ENCODE data around the gene NET1. TPM values are rescaled to one million over a fixed set of nuclear protein-coding genes. Genes with fewer than 3 reads are reported as not detected.

The NET1 gene
- total and polyA plus RNA-seq, 9 donors: 31.0 to 79.2 (median 51.0) TPM

DNA sequence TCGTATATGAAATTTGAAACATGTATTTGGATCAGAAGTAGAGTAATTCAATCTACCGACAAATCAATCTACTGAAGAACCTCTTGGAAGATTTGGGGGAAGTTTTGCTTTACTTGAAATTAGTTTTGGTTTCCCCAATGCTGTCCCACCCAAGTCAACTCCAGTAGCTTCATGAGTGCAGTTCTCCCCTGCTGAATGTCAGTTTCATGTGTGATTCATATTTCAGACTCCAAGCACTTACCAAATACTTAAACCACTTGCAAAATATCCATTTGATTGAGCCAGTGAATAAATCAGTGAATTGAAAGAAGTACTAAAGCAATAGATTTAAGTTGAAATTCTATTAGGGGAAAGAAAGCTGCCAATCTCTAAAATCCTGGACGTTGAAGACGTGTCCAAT lies 77.7 kb downstream of the NET1 start:
- Histone ChIP-seq H3K36me3 (no peaks in the 10 kb centered on the region), H3K4me3 (no peak overlapping the region), H3K27ac (no peak overlapping the region), H3K27me3 (no peaks in the 10 kb centered on the region), H3K9me3 (no peaks in the 10 kb centered on the region), H3K4me1 (ENCODE audit: insufficient read depth) (no peaks in the 10 kb centered on the region)
- no peak for TF ChIP-seq EP300 (IDR thresholded peaks at IDR 0.05)
- intact Hi-C loops (cut with DNase I): no loop called here
- no peak for DNase-seq
- WGBS, 3 donors: 91 to 95% (median 92%) methylated on average over 4 of the region's 4 CpGs

- no peaks in the 10 kb centered on the region for H3K27me3 ChIP-seq
- DNase-seq: peak in 1 of 5 donors; percentile 25
- TF ChIP-seq EP300 (IDR thresholded peaks at IDR 0.05) (no peak), CTCF (IDR thresholded peaks at IDR 0.05) (no peak), POLR2A (IDR thresholded peaks at IDR 0.05) (no peak)
- intact Hi-C loops (cut with DNase I): no loop called here
- no peaks in the 10 kb centered on the region for H3K36me3 ChIP-seq
- H3K27ac ChIP-seq: no peak overlapping the region
- no peaks in the 10 kb centered on the region for H3K9me3 ChIP-seq
- H3K4me3 ChIP-seq: no peak overlapping the region
- no peaks in the 10 kb centered on the region for H3K4me1 ChIP-seq (ENCODE audit: insufficient read depth)
- 78 to 86% (median 84%) methylated on average over 10 of the region's 10 CpGs for WGBS, 3 donors
Measured at GRCh38 chr10:5490698-5491464, 78.5 kb downstream of the NET1 start.

- 88 to 93% (median 89%) methylated on average over 7 of the region's 7 CpGs for WGBS, 3 donors
- Histone ChIP-seq H3K4me3 (no peak overlapping the region), H3K27ac (no peak overlapping the region), H3K27me3 (no peaks in the 10 kb centered on the region), H3K4me1 (ENCODE audit: insufficient read depth) (no peaks in the 10 kb centered on the region), H3K36me3 (no peaks in the 10 kb centered on the region), H3K9me3 (no peaks in the 10 kb centered on the region)
- peak in 1 of 5 donors; percentile 19 for DNase-seq
- intact Hi-C loops (cut with DNase I): no loop called here
- TF ChIP-seq CTCF (IDR thresholded peaks at IDR 0.05): no peak
- TF ChIP-seq POLR2A (IDR thresholded peaks at IDR 0.05): no peak
- TF ChIP-seq EP300 (IDR thresholded peaks at IDR 0.05): no peak
Measured at GRCh38 chr10:5491477-5491876, 79.1 kb downstream of the NET1 start.

DNA sequence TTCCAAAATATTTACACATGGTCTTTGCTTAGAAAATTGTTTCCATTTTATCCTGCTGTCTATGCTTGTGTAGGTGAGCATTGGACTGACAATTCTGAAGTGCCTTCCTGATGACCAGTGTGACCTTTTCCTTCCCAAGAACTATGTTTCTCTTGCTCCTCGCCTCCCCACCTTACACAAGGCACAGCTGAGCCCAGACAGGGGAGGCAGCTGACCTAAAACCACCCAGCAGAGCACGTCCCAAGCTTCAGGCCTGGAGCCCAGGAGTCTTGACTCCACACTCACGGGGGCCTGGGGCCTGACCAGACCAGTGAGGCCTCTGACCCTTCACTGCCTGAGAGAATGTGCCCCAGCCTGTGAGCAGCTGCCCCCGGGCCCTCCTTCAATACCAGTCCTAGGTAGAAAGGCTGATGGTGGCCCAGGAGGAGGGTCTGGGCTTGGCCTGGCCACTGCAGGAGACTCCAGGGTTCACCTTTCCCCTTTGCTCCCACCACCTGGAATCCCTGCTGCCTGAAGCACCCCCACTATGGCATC lies 80.0 kb downstream of the NET1 start:
- no peak overlapping the region for H3K4me3 ChIP-seq
- no peak overlapping the region for H3K27ac ChIP-seq
- no peaks in the 10 kb centered on the region for H3K4me1 ChIP-seq (ENCODE audit: insufficient read depth)
- intact Hi-C loops (cut with DNase I): no loop called here
- H3K9me3 ChIP-seq: no peaks in the 10 kb centered on the region
- no peak for DNase-seq
- 87 to 97% (median 93%) methylated on average over 4 of the region's 4 CpGs for WGBS, 3 donors
- H3K27me3 ChIP-seq: no peaks in the 10 kb centered on the region
- no peak for TF ChIP-seq POLR2A (IDR thresholded peaks at IDR 0.05)
- no peak for TF ChIP-seq EP300 (IDR thresholded peaks at IDR 0.05)
- H3K36me3 ChIP-seq: no peaks in the 10 kb centered on the region

DNA sequence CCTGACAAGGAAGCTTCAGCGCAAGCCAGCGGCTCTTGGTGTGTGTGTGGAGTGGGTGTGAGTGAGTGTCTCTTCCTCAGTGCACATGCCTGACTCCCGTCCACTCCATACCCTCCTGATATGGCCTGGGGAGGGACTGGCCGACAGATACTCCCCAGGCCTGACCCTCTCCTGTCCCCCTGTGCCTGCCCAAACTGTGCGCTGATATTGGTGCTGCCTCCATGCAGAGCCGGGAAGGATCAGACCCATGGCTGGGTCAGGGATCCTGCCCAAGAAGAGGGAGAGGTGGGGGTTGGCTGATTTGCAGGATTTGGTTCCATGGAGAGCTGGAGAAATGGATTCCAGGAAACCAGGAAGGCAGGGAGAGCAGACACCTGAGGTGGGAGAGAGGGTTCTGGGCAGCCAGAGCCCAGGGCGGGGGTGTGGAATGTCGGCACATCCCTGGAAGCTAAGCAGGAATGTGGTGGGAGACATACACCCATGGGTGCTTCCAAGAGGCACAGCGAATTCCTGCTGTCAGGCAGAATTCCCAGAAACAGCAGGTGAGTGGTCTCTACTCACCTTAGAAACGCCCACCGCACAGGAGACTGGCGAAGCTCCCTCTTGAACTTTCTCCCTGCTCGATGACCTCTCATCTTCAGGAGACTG lies 80.7 kb downstream of the NET1 start:
- Histone ChIP-seq H3K27ac (no peak overlapping the region), H3K9me3 (no peaks in the 10 kb centered on the region), H3K36me3 (no peaks in the 10 kb centered on the region), H3K4me1 (ENCODE audit: insufficient read depth) (no peaks in the 10 kb centered on the region), H3K4me3 (no peak overlapping the region), H3K27me3 (no peaks in the 10 kb centered on the region)
- TF ChIP-seq CTCF (IDR thresholded peaks at IDR 0.05) (no peak), POLR2A (IDR thresholded peaks at IDR 0.05) (no peak), EP300 (IDR thresholded peaks at IDR 0.05) (no peak)
- intact Hi-C loops (cut with DNase I): no loop called here
- no peak for DNase-seq
- WGBS, 3 donors: 86 to 91% (median 89%) methylated on average over 13 of the region's 13 CpGs
